Peyer's patch (tissue), 4 donors: ENCODE data around the gene NRXN3. TPM values are rescaled to one million over a fixed set of nuclear protein-coding genes. Genes with fewer than 3 reads are reported as not detected.

Experiments
- DNase-seq, 3 donors: peaks; one replicate each; pipeline ENCODE4 v3.0.0-alpha.2; 2017 to 2019
- H3K27ac ChIP-seq, 4 donors: fragments of 200-600 bp; sonication (generic); one replicate each; pipeline ENCODE4 v1.5.1; 2016 to 2019
- H3K27me3 ChIP-seq, 2 donors: fragments of 200-600 bp; sonication (generic); one replicate each; pipeline ENCODE4 v1.5.1; 2019
- H3K36me3 ChIP-seq, 3 donors: fragments of 200-600 bp; sonication (generic); one replicate each; pipeline ENCODE4 v1.5.1; 2016 to 2019
- H3K4me1 ChIP-seq, 4 donors: fragments of 200-600 bp; sonication (generic); one replicate each; pipeline ENCODE4 v1.5.1; 2016 to 2019
- H3K4me3 ChIP-seq, 4 donors: fragments of 200-600 bp; sonication (generic); 1 replicate in 3 of 4; 2 replicates in 1 of 4; pipeline ENCODE4 v1.5.1; 2016 to 2019; ENCODE audit warnings: mild to moderate bottlenecking in 1 of 4
- H3K9me3 ChIP-seq, 4 donors: fragments of 200-600 bp; sonication (generic); one replicate each; pipeline ENCODE4 v1.5.1; 2016 to 2019; ENCODE audit warnings: mild to moderate bottlenecking in 1 of 4
- CTCF ChIP-seq, 6 experiments: fragments of 450-650 bp in 4 of 6; fragments of 200-600 bp in 2 of 6; sonication (generic) in 1 of 6; IDR thresholded peaks; one replicate each; pipeline ENCODE4 v1.5.1; 2017 to 2019; ENCODE audit warnings: antibody characterized with exemption in 6 of 6, mild to moderate bottlenecking in 3 of 6, moderate library complexity in 1 of 6
- POLR2A ChIP-seq, 2 donors: fragments of 450-650 bp; IDR thresholded peaks; one replicate each; pipeline ENCODE4 v1.5.1; 2017; ENCODE audit warnings: antibody characterized with exemption in 2 of 2, mild to moderate bottlenecking in 2 of 2, moderate library complexity in 2 of 2
- total RNA-seq, 4 donors: library from RNA; depleted of rRNA; stranded (reverse); fragments of >200 nt; gene quantifications; one replicate each; pipeline ENCODE4 v1.1.0, GENCODE V29; 2016

Gene NRXN3
- total RNA-seq, 4 donors from 2014 or later = 1.6 to 10.2 (median 4.4) TPM

GRCh38 chr14:78403278-78403815 is 233.2 kb downstream of the NRXN3 start:
- no peak overlapping the region for H3K27ac ChIP-seq
- H3K4me1 ChIP-seq = no peaks in the 10 kb centered on the region
- H3K27me3 ChIP-seq = no peaks in the 10 kb centered on the region
- H3K4me3 ChIP-seq = no peak overlapping the region
- DNase-seq = no peak
- no peaks in the 10 kb centered on the region for H3K9me3 ChIP-seq
- no peaks in the 10 kb centered on the region for H3K36me3 ChIP-seq
- TF ChIP-seq CTCF (IDR thresholded peaks at IDR 0.05) (no peak), POLR2A (IDR thresholded peaks at IDR 0.05) (no peak)

- Histone ChIP-seq H3K4me1 (no peaks in the 10 kb centered on the region), H3K27me3 (no peaks in the 10 kb centered on the region), H3K36me3 (no peaks in the 10 kb centered on the region), H3K27ac (no peak overlapping the region), H3K9me3 (no peaks in the 10 kb centered on the region), H3K4me3 (no peak overlapping the region)
- DNase-seq = no peak
- TF ChIP-seq CTCF (IDR thresholded peaks at IDR 0.05) = no peak
- no peak for TF ChIP-seq POLR2A (IDR thresholded peaks at IDR 0.05)
Measured at GRCh38 chr14:78405079-78405856, 235.1 kb downstream of the NRXN3 start.

- no peak overlapping the region for H3K27ac ChIP-seq
- no peak overlapping the region for H3K4me3 ChIP-seq
- no peaks in the 10 kb centered on the region for H3K9me3 ChIP-seq
- H3K36me3 ChIP-seq = no peaks in the 10 kb centered on the region
- H3K4me1 ChIP-seq = no peaks in the 10 kb centered on the region
- no peak for DNase-seq
- no peak for TF ChIP-seq CTCF (IDR thresholded peaks at IDR 0.05)
- no peaks in the 10 kb centered on the region for H3K27me3 ChIP-seq
Measured at GRCh38 chr14:78412475-78412874, 242.3 kb downstream of the NRXN3 start.

GRCh38 chr14:78414172-78414571 is 244.0 kb downstream of the NRXN3 start:
- DNase-seq = no peak
- H3K9me3 ChIP-seq = no peaks in the 10 kb centered on the region
- TF ChIP-seq CTCF (IDR thresholded peaks at IDR 0.05) (no peak), POLR2A (IDR thresholded peaks at IDR 0.05) (no peak)
- H3K4me1 ChIP-seq = no peaks in the 10 kb centered on the region
- H3K4me3 ChIP-seq = no peak overlapping the region
- no peaks in the 10 kb centered on the region for H3K27me3 ChIP-seq
- H3K27ac ChIP-seq = no peak overlapping the region
- no peaks in the 10 kb centered on the region for H3K36me3 ChIP-seq

GRCh38 chr14:78417532-78417931 is 247.4 kb downstream of the NRXN3 start:
- no peaks in the 10 kb centered on the region for H3K27me3 ChIP-seq
- no peaks in the 10 kb centered on the region for H3K4me1 ChIP-seq
- no peaks in the 10 kb centered on the region for H3K36me3 ChIP-seq
- H3K9me3 ChIP-seq = no peaks in the 10 kb centered on the region
- no peak for DNase-seq
- no peak overlapping the region for H3K27ac ChIP-seq
- no peak overlapping the region for H3K4me3 ChIP-seq
- TF ChIP-seq POLR2A (IDR thresholded peaks at IDR 0.05) (no peak), CTCF (IDR thresholded peaks at IDR 0.05) (no peak)
